ENCODE data around the gene PODXL2. TPM values are rescaled to one million over a fixed set of nuclear protein-coding genes. Genes with fewer than 3 reads are reported as not detected.

The PODXL2 gene, protein sequence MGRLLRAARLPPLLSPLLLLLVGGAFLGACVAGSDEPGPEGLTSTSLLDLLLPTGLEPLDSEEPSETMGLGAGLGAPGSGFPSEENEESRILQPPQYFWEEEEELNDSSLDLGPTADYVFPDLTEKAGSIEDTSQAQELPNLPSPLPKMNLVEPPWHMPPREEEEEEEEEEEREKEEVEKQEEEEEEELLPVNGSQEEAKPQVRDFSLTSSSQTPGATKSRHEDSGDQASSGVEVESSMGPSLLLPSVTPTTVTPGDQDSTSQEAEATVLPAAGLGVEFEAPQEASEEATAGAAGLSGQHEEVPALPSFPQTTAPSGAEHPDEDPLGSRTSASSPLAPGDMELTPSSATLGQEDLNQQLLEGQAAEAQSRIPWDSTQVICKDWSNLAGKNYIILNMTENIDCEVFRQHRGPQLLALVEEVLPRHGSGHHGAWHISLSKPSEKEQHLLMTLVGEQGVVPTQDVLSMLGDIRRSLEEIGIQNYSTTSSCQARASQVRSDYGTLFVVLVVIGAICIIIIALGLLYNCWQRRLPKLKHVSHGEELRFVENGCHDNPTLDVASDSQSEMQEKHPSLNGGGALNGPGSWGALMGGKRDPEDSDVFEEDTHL
- 10 to 100 TPM; 12.7 to 13.8 TPM for total RNA-seq

DNA sequence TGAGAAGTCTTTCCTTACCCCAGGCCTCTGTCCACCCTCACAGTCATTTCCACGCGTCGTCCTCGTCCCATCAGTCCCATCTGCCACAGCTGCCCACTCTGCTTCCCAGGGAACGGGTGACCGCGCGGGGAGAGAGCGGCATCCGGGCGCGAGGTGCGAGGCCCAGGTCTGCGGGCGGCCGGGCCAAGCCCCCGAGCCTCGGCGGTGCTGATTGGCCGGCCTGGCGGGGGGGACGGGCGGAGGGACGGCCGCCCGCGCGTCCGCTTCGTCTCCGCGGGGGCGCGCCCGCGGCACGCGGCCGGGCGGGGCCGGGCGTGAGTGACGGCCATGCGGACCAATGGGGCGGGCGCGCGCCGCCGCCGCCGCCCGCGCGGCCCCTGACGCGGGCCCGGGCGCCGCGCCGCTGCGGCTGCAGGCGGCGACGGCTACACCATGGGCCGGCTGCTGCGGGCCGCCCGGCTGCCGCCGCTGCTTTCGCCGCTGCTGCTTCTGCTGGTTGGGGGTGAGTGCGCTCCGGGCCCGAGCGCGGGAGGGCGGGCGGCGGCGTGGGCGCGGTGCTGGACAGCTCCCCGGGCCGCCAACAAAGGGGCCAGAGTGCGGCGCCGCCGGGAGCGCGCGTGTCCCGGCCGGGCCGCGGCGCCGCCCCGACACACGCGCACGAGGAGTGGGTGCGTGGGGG is at the start of gene PODXL2:
TSS of gene PODXL2 (plus strand) at position 398 of the 679 bp plus-strand sequence. CDS start at position 433, 35 bp downstream.

DNA sequence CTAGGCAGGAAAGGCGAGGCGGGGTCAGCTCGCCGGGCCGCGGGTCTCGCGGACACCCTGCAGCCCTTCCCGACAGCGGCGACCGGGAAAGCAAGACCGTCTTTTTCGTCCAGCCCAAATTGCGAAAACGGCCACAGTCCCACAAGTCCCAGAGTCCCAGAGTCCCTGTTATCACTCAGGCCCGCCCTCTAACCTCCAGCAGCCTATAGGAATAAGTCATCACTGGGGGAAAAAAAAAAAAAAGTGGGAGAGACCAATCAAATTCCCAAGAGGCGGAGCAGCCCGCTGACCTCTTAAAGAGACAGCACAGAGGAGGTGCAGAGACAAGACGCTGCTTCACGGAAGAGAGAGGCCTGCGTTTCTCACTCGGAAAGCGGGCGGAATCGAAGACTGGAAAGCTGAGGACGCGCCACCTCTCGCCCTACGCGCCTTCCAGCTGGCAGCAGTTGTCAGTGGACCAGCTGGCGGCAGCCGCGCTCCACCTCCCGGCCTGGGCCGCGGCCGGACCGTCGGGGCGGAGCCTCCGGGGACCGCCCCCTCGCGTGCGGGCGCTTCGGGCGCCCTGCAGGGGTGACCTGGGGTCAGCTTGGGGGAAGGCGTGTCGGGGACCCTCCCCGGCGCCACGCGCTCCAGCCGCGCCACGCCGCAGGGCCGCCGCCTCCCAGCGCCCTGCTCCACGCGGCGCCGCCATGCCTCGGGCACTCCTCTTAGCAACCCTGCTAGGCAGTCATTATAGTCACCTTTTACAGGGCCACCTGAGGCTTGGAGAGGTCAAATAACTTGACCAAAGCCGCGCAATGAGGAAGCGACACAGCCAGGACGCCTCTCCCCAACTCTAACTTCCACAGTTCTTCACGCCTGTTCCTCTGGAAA is 38.2 kb upstream of the PODXL2 start, which contains the start of gene TPRA1:
TSS of gene TPRA1 (minus strand) at position 141 of the 873 bp plus-strand sequence. CDS start 10,587 bp downstream, outside the sequence.

DNA sequence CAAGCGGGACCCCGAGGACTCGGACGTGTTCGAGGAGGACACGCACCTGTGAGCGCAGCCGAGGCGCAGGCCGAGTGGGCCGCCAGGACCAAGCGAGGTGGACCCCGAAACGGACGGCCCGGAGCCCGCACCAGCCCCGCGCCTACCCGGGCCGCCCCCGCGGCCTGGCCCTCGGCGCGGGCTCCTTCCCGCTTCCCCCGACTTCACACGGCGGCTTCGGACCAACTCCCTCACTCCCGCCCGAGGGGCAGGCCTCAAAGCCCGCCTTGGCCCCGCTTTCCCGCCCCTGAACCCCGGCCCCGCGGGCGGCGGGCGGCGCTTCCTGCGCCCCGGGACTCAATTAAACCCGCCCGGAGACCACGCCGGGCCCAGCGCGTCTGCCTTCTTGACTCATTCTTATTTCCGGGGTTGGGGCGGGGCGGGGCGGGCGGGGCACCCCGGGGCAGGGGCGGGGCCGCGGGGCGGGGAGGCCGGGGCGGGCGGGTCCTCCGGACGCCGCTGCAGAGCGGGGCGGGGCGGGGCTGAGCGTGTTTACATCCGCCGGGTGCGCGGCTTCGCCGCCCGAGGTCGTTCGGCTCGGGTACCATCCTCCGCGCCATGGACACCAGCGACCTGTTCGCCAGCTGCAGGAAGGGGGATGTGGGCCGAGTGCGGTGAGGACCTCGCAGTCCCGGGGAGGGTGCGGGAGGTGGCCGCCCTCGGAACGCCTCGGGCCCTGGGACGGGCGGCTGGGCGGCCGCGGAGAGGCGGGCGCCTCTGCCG is 43.6 kb downstream of the PODXL2 start, which contains the start of gene ABTB1:
TSS of gene ABTB1 (plus strand) at position 524 of the 762 bp plus-strand sequence. CDS start at position 598, 74 bp downstream.

Small RNA genes lying within 50 kb of the gene (small RNA-seq; reads per million reads assigned to genes)
- 1.4 to 3.3 reads per million in 2 donors for gene MIR7976

Other genes starting within 250 kb of the PODXL2 start
- 10 to 100 TPM; 44.7 to 57.9 TPM for gene TPRA1, start 38.5 kb upstream of the PODXL2 start, total RNA-seq
- 100 to 1,000 TPM in 1 of 2 donors, 10 to 100 TPM in 1; 25.8 to 108 TPM for gene MCM2, start 30.8 kb upstream of the PODXL2 start, total RNA-seq
- gene ABTB1, start 43.8 kb downstream of the PODXL2 start, total RNA-seq = 1 to 10 TPM; 4.0 to 4.1 TPM
- 1 to 10 TPM; 3.3 to 3.4 TPM for gene MGLL, start 193.3 kb downstream of the PODXL2 start, total RNA-seq

Data from melanocyte of skin (primary cell).